HFFc6 (cell line): ENCODE measurements around the gene PI4KB. TPM values are rescaled to one million over a fixed set of nuclear protein-coding genes. Genes with fewer than 3 reads are reported as not detected.

Experiments
- DNase-seq: peaks from one replicate; pipeline ENCODE4 v3.0.0-alpha.2; 2018
- H3K27ac Mint-ChIP-seq: 2 replicates; pipeline ENCODE4 v1.8.0; 2020; ENCODE audit warnings: mild to moderate bottlenecking, mixed read lengths
- H3K27me3 Mint-ChIP-seq: 2 replicates; pipeline ENCODE4 v1.8.0; 2021; ENCODE audit warnings: mild to moderate bottlenecking, moderate library complexity, mixed read lengths; ENCODE audit not compliant: insufficient read depth
- H3K36me3 Mint-ChIP-seq: 2 replicates; pipeline ENCODE4 v1.8.0; 2021; ENCODE audit warnings: low read depth, mixed read lengths
- H3K4me1 Mint-ChIP-seq: 2 replicates; pipeline ENCODE4 v1.8.0; 2020; ENCODE audit warnings: low read depth, mixed read lengths
- H3K4me3 Mint-ChIP-seq: 2 replicates; pipeline ENCODE4 v1.8.0; 2020; ENCODE audit warnings: mild to moderate bottlenecking, moderate library complexity, mixed read lengths
- H3K9me3 Mint-ChIP-seq: 2 replicates; pipeline ENCODE4 v1.8.0; 2020; ENCODE audit warnings: mild to moderate bottlenecking, mixed read lengths
- CTCF ChIP-seq: fragments of 200-600 bp; sonication (generic); IDR thresholded peaks from 2 replicates; pipeline ENCODE4 v1.5.0; 2021; ENCODE audit warnings: antibody characterized with exemption, mild to moderate bottlenecking
- total RNA-seq, 6 experiments: library from RNA; stranded (reverse); fragmentation: NEBNext Ultra II Directional; extraction: Animal tissue kit (Norgen Biotek cat#: 25700); gene quantifications; 2 replicates in 1 of 6; 3 replicates in 5 of 6; pipeline ENCODE4 v1.2.3, GENCODE V29; 2021

PI4KB gene
- total RNA-seq, 6 experiments from 2014 or later: 63.6 to 73.0 (median 70.0) TPM

GRCh38 chr1:151294742-151295462, 32.3 kb downstream of the PI4KB start:
- Mint-ChIP-seq H3K27ac (no peak overlapping the region; the same call in 1 of the 2 replicates), H3K36me3 (peaks cover 21% of the 10 kb centered on the region), H3K4me1 (no peaks in the 10 kb centered on the region), H3K9me3 (no peaks in the 10 kb centered on the region), H3K27me3 (peaks cover 10% of the 10 kb centered on the region), H3K4me3 (no peak overlapping the region)
- DNase-seq: no peak
- no peak for TF ChIP-seq CTCF

DNA sequence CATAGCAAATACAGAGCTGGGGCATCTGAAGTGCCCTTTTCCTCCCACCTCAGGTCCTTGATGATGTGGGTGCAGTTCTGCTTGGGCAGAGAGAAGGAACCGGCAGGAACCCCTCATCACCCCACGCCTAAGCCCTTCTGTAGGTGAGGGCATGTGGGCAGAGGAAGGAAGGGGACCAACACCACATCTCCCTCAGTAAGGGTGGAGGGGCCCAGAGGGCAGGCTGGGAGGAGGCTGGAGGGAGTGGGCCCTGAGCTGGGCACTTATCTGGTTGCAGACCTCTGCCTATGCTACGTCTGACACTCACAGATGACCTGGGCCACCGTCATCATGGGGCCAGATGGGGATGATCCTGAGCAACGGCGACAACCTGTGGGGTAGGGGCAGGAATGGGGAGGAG, 34.1 kb downstream of the PI4KB start:
- Mint-ChIP-seq H3K27me3 (peaks cover 10% of the 10 kb centered on the region), H3K4me1 (no peaks in the 10 kb centered on the region), H3K27ac (peak overlapping the region; percentile 27; the same call in 1 of the 2 replicates), H3K4me3 (no peak overlapping the region), H3K9me3 (no peaks in the 10 kb centered on the region), H3K36me3 (peaks cover 19% of the 10 kb centered on the region)
- DNase-seq: no peak
- TF ChIP-seq CTCF: no peak

GRCh38 chr1:151292207-151293030, 34.8 kb downstream of the PI4KB start:
- H3K27ac Mint-ChIP-seq: no peak overlapping the region; the same call in 1 of the 2 replicates
- peaks cover 10% of the 10 kb centered on the region for H3K27me3 Mint-ChIP-seq
- H3K4me1 Mint-ChIP-seq: no peaks in the 10 kb centered on the region
- no peak overlapping the region for H3K4me3 Mint-ChIP-seq
- TF ChIP-seq CTCF: peak; percentile 41
- peaks cover 15% of the 10 kb centered on the region for H3K36me3 Mint-ChIP-seq
- H3K9me3 Mint-ChIP-seq: no peaks in the 10 kb centered on the region
- DNase-seq: no peak

GRCh38 chr1:151290709-151291303, 36.4 kb downstream of the PI4KB start:
- no peak for DNase-seq
- no peak overlapping the region for H3K4me3 Mint-ChIP-seq
- no peaks in the 10 kb centered on the region for H3K9me3 Mint-ChIP-seq
- peaks cover 15% of the 10 kb centered on the region for H3K36me3 Mint-ChIP-seq
- H3K27ac Mint-ChIP-seq: no peak overlapping the region
- no peak for TF ChIP-seq CTCF
- no peaks in the 10 kb centered on the region for H3K4me1 Mint-ChIP-seq
- peaks cover 10% of the 10 kb centered on the region for H3K27me3 Mint-ChIP-seq

GRCh38 chr1:151289991-151290708, 37.1 kb downstream of the PI4KB start:
- H3K4me1 Mint-ChIP-seq: no peaks in the 10 kb centered on the region
- TF ChIP-seq CTCF: no peak
- no peak overlapping the region for H3K4me3 Mint-ChIP-seq
- no peak overlapping the region for H3K27ac Mint-ChIP-seq
- no peaks in the 10 kb centered on the region for H3K9me3 Mint-ChIP-seq
- no peak for DNase-seq
- peaks cover 10% of the 10 kb centered on the region for H3K27me3 Mint-ChIP-seq
- peaks cover 15% of the 10 kb centered on the region for H3K36me3 Mint-ChIP-seq
